HG02798 (cell line): ENCODE data around the gene RNU1-3.
"Not testable (repeated sequence)": the region's sequence is repeated elsewhere in the genome, so short reads cannot be mapped to it uniquely, and the experiment has no call there.

Experiments
- ATAC-seq: cut with Tn5 transposase; IDR thresholded peaks from one replicate; pipeline ENCODE4 v1.9.1; 2021; ENCODE audit warnings: mild to moderate bottlenecking; ENCODE audit not compliant: unreplicated experiment, poor library complexity

Gene RNU1-3

GRCh38 chr1:16696507-16697150, 29.9 kb upstream of the RNU1-3 start:
- not testable (repeated sequence) for ATAC-seq

GRCh38 chr1:16694308-16694702, 27.6 kb upstream of the RNU1-3 start:
- not testable (repeated sequence) for ATAC-seq

- ATAC-seq, result not testable (repeated sequence)
Measured at GRCh38 chr1:16693449-16694307, 26.9 kb upstream of the RNU1-3 start.

- not testable (repeated sequence) for ATAC-seq
Measured at GRCh38 chr1:16692717-16693448, 26.1 kb upstream of the RNU1-3 start.

- ATAC-seq, result not testable (repeated sequence)
Measured at GRCh38 chr1:16692283-16692682, 25.5 kb upstream of the RNU1-3 start.

- not testable (repeated sequence) for ATAC-seq
Measured at GRCh38 chr1:16690971-16691682, 24.4 kb upstream of the RNU1-3 start.

- not testable (repeated sequence) for ATAC-seq
Measured at GRCh38 chr1:16687132-16687800, 20.5 kb upstream of the RNU1-3 start.

GRCh38 chr1:16685445-16686371, 19.0 kb upstream of the RNU1-3 start:
- not testable (repeated sequence) for ATAC-seq

GRCh38 chr1:16684738-16685337, 18.1 kb upstream of the RNU1-3 start:
- not testable (repeated sequence) for ATAC-seq

- ATAC-seq, result not testable (repeated sequence)
Measured at GRCh38 chr1:16684152-16684551, 17.4 kb upstream of the RNU1-3 start.

GRCh38 chr1:16682803-16683202, 16.1 kb upstream of the RNU1-3 start:
- ATAC-seq, result not testable (repeated sequence)

GRCh38 chr1:16680366-16680765, 13.6 kb upstream of the RNU1-3 start:
- not testable (repeated sequence) for ATAC-seq

- no peak for ATAC-seq
Measured at GRCh38 chr1:16677552-16678431, 11.0 kb upstream of the RNU1-3 start.

- ATAC-seq, result not testable (repeated sequence)
Measured at GRCh38 chr1:16676661-16677523, 10.1 kb upstream of the RNU1-3 start.

- not testable (repeated sequence) for ATAC-seq
Measured at GRCh38 chr1:16675118-16675510, 8.4 kb upstream of the RNU1-3 start.

- not testable (repeated sequence) for ATAC-seq
Measured at GRCh38 chr1:16673976-16674375, 7.2 kb upstream of the RNU1-3 start.
